ENCODE results near the gene TAF11L14.

GRCh38 chr5:17614872-17615605, 19.2 kb upstream of the TAF11L14 start:
- no peak for TF ChIP-seq POLR2A (IDR thresholded peaks at IDR 0.05)
- no peak for TF ChIP-seq CTCF (IDR thresholded peaks at IDR 0.05)
